Measurements from ENCODE around the gene DNAJB14. TPM values are rescaled to one million over a fixed set of nuclear protein-coding genes. Genes with fewer than 3 reads are reported as not detected.

DNAJB14 gene
- total RNA-seq, result 10 to 100 TPM; 49.4 to 55.3 (median 54.2) TPM
- long read RNA-seq, donor 1, full-length matches to known transcripts, result 35 of 41 reads
- long read RNA-seq, donor 1, partial matches to known transcripts, result 2 of 41 reads
- long read RNA-seq, donor 1, other reads (novel, unspliced or antisense), result 4 of 41 reads
- long read RNA-seq, donor 2, full-length matches to known transcripts, result 18 of 25 reads
- long read RNA-seq, donor 2, partial matches to known transcripts, result 4 of 25 reads
- long read RNA-seq, donor 2, other reads (novel, unspliced or antisense), result 3 of 25 reads

DNA sequence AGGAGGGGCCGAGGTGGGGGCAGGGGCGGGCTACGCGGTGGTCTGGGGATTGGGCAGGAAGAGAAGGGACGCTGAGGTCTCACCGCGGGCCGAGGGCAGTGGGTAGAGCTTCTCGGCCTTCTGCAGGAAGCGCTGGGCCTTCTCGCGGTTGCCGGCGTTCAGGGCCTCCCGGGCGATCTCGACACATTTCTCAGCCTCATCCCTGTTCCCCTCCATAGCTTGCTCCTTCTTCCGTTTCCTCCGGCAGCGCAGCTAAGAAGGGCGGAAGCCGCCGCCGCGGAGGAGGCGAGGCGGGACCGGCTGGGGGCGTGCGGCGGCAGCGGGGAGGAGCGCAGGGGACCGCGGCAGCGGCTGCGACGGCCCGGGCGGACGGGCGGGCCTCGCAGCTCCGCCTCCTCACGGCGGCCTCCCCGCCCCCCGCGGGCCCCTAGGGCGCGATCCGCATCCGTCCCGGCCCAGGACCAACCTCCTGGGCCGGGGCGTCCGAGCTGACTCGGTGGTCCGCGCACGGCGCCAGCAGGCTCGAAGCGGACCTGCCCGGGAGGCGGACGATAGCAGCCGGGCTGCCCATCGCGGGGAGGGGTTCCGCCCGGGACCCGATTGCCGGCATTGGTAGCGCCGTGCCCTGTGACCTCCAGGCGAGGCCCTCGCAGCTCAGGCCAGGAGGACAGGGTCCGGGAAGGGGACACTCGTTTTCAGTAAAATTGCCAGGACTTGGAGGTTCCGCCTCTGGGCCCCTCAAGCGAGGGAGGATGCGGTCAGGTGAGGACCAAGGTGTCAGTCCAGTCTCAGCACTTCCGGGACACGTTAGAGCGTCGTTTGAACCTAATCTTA, at the start of gene DNAJB14:
DNAJB14 (minus strand) TSS at position 263 of the 834 bp plus-strand sequence; CDS start at position 216, 47 bp downstream.
- Histone ChIP-seq H3K4me1 (ENCODE audit: low read depth) (peaks cover 31% of the 10 kb centered on the region), H3K9me3 (no peaks in the 10 kb centered on the region), H3K4me3 (peak within 1 kb of the TSS; percentile 93), H3K36me3 (ENCODE audit: low read depth) (no peaks in the 10 kb centered on the region)
- ATAC-seq, result peak; percentile 75
- peak; percentile 79 to 91 (median 91) for DNase-seq
- intact Hi-C loops (cut with DNase I, micrococcal nuclease), result loop anchor here in 1 of 2 donors (5.0 to 10.0 kb wide), 2 partner anchors 52 to 384 kb away; partner anchors contain the start of genes LAMTOR3 and TRMT10A
- TF ChIP-seq, protein P1, sequence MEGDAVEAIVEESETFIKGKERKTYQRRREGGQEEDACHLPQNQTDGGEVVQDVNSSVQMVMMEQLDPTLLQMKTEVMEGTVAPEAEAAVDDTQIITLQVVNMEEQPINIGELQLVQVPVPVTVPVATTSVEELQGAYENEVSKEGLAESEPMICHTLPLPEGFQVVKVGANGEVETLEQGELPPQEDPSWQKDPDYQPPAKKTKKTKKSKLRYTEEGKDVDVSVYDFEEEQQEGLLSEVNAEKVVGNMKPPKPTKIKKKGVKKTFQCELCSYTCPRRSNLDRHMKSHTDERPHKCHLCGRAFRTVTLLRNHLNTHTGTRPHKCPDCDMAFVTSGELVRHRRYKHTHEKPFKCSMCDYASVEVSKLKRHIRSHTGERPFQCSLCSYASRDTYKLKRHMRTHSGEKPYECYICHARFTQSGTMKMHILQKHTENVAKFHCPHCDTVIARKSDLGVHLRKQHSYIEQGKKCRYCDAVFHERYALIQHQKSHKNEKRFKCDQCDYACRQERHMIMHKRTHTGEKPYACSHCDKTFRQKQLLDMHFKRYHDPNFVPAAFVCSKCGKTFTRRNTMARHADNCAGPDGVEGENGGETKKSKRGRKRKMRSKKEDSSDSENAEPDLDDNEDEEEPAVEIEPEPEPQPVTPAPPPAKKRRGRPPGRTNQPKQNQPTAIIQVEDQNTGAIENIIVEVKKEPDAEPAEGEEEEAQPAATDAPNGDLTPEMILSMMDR (IDR thresholded peaks at IDR 0.05), result no peak

DNA sequence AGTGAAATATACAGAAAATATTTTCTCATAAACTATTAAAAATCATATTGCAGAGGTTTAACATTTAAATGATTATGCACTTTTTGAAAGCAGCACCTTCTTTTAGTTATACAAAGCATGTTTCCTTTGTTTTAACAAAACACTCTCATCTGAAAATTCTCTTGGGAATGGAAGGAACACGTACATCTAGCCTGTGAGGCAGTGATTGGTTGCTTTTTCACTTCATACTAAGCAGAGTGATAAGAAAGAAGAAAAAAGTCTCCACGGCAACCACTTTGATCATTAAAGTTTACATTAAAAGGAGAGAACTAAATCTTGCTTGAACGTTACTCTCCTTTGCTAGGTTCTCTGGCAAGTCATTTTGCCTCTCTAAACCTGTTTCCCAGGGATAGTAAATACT, 45.3 kb upstream of the DNAJB14 start:
- intact Hi-C loops (cut with DNase I, micrococcal nuclease), result no loop called here
- no peaks in the 10 kb centered on the region for H3K9me3 ChIP-seq

DNA sequence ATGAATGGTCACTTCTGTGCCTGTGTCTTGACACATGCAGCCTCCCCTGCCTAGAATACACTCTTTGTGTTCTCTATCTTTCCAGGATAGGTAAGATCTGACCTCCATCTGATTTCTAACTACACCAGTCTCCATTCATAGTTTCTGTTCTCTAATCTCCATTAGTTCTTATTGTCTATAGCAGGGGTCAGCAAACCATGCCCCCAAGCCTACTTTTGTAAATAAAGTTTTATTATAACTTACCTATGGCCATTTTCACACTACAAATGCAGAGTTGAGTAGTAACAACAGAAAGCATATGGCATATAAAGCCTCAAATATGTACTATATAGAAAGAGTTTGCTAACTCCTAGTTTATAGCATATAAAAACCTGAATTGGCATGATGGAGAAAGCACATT, 41.3 kb upstream of the DNAJB14 start:
- no peak for ATAC-seq
- intact Hi-C loops (cut with DNase I, micrococcal nuclease), result no loop called here
- H3K4me3 ChIP-seq, result no peak overlapping the region
- H3K9me3 ChIP-seq, result no peaks in the 10 kb centered on the region
- DNase-seq, result no peak
- TF ChIP-seq, protein P1 (IDR thresholded peaks at IDR 0.05), result no peak
- no peaks in the 10 kb centered on the region for H3K4me1 ChIP-seq (ENCODE audit: low read depth)
- H3K36me3 ChIP-seq (ENCODE audit: low read depth), result no peaks in the 10 kb centered on the region

More for the DNA sequence above, 45.3 kb upstream of the DNAJB14 start:
- DNase-seq (no peak), ATAC-seq (no peak)
- no peak overlapping the region for H3K4me3 ChIP-seq
- no peaks in the 10 kb centered on the region for H3K4me1 ChIP-seq (ENCODE audit: low read depth)
- no peaks in the 10 kb centered on the region for H3K36me3 ChIP-seq (ENCODE audit: low read depth)
- TF ChIP-seq, protein P1 (IDR thresholded peaks at IDR 0.05), result no peak

DNA sequence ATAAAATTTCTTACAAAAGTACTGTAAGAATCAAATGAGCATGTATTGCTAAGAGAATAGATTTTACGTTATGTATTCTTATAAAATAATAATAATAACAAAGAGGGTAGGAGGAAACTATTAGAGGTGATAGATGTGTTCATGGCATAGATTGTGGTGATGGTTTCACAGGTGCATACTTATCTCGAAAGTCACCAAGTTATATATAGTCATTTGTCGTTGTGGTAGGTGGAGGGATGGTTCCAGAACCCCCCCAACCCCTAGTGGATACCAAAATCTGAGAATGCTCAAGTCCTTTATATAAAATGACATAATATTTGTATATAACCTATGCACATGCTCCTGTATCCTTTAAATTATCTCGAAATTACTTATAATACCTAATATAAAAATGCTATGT, 40.4 kb upstream of the DNAJB14 start:
- TF ChIP-seq, protein P1 (IDR thresholded peaks at IDR 0.05), result no peak
- Histone ChIP-seq H3K4me1 (ENCODE audit: low read depth) (no peaks in the 10 kb centered on the region), H3K36me3 (ENCODE audit: low read depth) (no peaks in the 10 kb centered on the region), H3K9me3 (no peaks in the 10 kb centered on the region), H3K4me3 (no peak overlapping the region)
- intact Hi-C loops (cut with DNase I, micrococcal nuclease), result no loop called here
- ATAC-seq, result no peak
- no peak for DNase-seq

DNA sequence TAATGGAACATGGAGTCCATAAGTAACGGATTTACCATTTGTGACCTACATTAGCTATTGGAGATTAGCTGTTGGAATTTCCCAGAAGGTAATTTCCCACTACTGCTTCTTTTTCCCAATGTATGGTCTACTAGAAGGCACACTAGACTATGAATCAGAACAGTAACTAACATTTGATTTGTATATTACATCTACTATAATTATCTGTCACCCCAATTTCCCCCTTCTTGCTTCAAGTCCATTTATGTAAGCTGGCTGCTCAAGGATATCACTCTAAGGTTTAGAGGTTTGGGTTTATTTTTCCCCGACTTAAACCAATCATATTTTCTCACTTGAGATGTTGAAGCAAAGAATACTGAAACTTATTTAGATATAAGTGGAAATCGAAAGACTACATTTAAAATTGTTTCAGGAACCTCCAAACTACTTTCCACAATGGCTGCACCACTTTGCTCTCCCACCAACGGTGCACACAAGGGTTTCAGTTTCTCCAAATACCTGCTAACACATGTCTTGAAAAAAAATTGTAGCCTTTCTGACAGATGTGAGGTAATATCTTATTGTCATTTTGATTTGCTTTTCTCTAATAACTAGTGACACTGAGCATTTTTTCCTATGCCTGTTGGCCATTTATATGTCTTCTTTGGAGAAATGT, 37.0 kb upstream of the DNAJB14 start:
- H3K9me3 ChIP-seq, result no peaks in the 10 kb centered on the region
- no peaks in the 10 kb centered on the region for H3K36me3 ChIP-seq (ENCODE audit: low read depth)
- ATAC-seq (no peak), DNase-seq (no peak)
- no peaks in the 10 kb centered on the region for H3K4me1 ChIP-seq (ENCODE audit: low read depth)
- no peak overlapping the region for H3K4me3 ChIP-seq
- intact Hi-C loops (cut with DNase I, micrococcal nuclease), result no loop called here
- TF ChIP-seq, protein P1 (IDR thresholded peaks at IDR 0.05), result no peak

Data from mucosa of descending colon (tissue), 3 donors.